ENCODE measurements around the gene ONECUT3. TPM values are rescaled to one million over a fixed set of nuclear protein-coding genes. Genes with fewer than 3 reads are reported as not detected.

The ONECUT3 gene
- total RNA-seq, 2 experiments from 2014 or later: not detected

DNA sequence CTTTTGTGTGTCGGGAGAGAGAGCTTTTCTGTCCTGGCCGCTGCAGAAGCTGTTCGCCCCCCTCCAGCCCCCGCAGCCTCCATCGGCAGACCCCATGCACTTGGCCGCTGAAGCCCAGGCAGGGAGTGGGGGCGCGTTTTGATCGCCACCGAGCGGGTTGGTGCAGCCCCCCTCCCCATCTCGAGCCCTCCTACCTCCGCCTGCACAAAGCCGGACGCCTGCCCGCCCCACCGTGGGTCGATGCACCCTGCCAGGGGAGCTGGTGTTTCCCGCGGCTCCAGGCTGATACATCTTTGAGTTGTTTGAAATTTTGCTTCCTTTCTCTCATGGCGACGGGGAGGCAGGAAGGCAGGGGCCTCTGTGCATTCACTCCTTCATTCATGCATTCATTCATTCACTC, 16.4 kb upstream of the ONECUT3 start:
- CTCF ChIA-PET: no interaction called here
- POLR2A ChIA-PET: no interaction called here

DNA sequence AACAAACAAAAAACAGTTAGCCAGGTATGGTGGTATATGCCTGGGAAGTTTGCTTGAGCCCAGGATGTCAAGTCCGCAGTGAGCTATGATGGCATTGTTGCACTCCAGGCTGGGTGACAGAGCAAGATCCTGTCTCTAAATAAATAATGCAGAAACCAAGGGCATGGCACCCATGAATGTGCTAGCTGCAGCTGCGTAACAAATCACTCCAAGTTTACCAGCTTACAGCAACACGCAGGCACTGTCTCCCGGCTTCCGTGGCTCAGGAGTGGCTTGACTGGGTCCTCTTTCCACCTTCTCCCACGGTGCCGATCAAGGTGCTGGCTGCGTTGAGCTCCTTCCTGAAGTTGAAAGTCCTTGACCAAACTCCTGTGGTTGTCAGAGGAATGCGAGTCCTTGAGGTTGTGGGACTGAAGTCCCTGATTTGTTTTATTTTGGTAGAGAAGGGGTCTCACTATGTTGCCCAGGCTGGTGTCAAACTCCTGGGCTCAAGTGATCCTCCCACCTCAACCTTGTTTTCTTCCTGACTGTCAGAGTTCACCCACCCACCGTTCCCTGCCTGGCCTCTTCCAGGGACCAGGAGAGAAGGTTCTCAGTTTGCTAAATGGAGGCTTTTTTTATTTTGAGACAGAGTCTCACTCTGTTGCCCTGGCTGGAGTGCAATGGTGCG, 13.2 kb upstream of the ONECUT3 start:
- ChIA-PET CTCF (no interaction called here), POLR2A (no interaction called here)

DNA sequence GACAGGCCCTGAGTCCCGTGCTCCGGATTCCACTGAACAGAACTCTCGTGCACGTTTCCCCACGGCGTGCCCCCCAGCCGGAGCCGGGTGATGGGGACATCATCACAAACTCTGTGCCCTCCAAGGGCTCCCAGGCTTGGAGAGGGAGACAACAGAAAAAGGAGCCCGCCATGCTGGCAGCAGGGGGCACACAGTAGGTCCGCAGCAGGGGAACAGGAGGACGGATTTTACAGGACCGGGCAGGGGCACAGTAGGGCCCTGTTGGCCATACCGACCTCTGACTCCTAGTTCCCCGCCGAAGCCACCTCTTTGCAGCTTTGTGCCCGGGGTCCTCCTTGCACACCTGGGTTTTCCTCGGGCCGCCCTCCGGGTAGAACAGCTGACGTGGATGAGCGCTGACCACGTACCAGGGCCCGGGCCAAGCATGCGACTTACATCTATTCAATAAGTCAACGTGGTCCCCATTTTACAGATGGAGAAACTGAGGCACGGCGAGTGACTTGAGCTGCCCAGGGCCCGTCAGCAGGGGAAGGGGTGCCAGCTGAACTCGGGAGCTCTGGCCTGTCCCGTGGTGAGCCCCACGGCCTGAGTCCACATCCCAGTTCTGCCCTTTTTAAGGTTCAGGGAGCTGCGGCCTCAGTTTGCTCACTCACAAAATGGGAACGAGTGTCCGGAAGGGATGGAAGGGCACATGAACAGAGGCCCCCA, 10.2 kb upstream of the ONECUT3 start:
- POLR2A ChIA-PET: interaction anchor here (0.7 kb wide), 1 partner anchor 87 kb away, joined by 4 read pairs; no protein-coding TSS in a partner anchor
- CTCF ChIA-PET: interaction anchor here (1.4 kb wide), 1 partner anchor 71 kb away, joined by 4 read pairs; no protein-coding TSS in a partner anchor

DNA sequence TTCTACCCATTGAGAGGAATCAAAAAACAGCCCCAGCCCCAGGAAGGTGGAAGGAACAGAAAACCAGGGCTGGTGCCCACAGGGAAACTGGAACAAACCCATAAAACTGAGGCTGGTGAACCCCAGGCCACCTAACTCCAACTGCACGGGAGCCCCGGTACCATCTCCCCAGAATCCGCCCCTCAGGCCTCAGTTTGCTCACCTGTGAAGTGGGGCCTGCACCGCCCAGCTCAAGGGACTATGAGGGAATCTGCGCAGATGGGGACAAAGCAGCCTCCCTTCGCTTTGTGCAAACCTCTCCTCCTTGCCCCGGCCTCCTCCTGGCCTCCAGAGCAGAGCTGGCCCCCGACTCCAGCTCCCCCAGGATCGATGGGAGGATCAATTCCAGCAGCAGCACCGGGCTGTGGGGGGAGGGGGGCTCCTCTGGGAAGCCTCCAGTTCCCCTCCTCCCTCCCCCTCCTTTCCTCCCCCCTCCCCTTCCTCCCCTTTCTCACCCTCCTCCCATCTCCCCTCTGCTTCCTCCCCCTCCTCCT, 9.1 kb upstream of the ONECUT3 start:
- ChIA-PET POLR2A (no interaction called here), CTCF (interaction anchor here (0.6 kb wide), 1 partner anchor 401 kb away, joined by 3 read pairs; no protein-coding TSS in a partner anchor)

DNA sequence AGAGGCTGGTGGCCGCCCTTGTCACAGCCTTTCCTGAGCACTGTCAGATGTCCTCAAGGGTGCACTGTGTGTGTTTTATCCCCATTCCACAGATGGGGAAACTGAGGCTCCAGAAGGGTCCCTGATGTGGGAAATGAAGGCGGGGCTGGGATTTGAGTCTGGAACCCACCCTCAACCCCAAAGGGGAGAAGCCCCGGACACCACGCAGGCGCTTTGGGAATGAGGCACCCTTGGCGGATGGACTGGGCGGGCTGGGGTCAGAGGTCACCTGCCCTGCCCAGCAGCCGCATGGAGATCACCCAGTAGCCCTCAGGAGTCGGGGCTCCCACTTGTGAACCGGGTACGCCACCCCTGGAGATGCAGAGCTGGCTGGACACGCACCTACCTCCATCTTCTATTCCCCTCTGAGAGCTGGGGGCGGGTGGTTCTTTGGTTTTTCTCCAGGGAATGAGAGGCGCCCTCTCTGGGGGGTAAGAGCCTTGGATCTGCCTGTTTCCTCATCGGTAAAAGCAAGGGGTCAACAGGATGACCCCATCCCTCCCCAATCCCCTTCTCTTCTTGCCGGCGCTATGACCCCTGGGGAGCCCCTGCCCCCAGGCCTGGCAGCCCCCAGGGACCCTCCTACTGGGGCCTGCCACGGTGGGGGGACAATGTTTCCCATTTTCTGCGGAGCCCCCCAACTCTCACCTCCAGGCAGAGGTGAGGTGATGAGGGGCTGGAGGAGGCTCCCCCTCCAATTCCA, 8.3 kb upstream of the ONECUT3 start:
- ChIA-PET CTCF (interaction anchor here (0.6 kb wide), 1 partner anchor 402 kb away, joined by 3 read pairs; no protein-coding TSS in a partner anchor), POLR2A (no interaction called here)

DNA sequence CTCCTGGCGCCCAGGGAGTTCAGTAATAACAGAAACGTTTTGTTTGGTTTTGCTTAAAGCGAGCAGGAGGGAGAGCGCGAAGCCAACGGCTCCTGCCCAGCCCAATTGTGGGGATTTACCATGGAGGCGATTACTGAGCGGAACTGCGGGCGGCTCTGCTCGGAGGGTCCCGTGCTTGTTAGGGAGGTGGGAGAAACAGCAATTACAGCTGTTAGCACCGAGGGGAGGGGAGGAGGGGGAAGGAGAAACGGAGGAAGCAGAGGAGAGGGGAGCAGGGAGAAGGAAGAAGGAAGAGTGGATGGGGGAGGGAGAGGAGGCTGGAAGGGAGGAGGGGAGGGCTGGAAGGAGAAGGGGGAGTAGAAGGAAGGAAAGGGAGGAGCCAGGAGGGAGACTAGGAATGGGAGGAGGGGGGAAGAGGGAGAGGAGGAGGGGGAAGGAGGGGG, 7.7 kb upstream of the ONECUT3 start:
- CTCF ChIA-PET: no interaction called here
- POLR2A ChIA-PET: no interaction called here

DNA sequence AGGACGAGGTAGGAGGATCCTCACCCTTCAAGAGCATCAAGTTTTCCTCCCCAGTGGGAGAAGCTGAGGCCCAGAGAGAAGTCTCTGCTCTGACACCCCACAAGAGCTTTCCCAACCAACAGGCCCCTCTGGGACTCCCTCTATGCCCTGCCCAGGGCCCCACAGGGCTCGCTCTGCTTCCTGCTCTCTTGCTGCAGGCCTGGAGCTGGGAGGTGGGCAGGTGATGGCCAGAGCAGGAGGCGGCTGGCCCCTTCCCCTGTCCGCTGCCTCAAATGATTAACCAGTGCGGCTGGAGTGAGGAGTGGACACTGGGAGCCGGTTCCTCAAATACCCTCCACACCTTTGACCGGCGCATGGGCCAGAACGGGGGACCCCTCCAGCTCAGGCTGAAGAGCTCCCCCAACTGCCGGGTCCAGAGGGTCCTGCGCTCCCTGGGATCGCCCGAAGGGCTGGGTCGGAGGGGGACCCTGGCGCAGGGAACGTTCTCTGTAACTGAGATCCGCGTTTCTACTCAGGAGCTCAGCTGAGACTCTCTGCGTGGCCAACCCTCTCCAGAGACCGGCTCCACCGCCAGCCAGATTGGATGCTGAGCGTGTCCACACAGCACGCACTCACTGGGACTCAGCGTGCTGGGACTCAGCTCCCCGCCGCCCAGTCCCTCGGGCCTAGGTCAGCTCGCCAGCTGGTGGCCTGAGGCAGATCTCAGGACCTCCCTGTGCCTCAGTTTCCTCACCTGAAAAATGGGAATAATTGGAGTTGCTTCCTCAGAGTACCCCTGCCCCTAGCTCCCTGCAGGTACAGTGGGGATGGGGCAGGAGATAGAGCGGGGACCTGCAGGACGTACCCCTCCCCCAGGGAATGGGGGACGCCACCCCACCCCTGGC, 6.7 kb upstream of the ONECUT3 start:
- ChIA-PET CTCF (interaction anchor here (0.6 kb wide), 2 partner anchors 77 to 638 kb away, joined by 3 read pairs; no protein-coding TSS in a partner anchor), POLR2A (interaction anchor here (0.6 kb wide), 2 partner anchors 40 to 79 kb away, joined by 4 to 5 read pairs; no protein-coding TSS in a partner anchor)

DNA sequence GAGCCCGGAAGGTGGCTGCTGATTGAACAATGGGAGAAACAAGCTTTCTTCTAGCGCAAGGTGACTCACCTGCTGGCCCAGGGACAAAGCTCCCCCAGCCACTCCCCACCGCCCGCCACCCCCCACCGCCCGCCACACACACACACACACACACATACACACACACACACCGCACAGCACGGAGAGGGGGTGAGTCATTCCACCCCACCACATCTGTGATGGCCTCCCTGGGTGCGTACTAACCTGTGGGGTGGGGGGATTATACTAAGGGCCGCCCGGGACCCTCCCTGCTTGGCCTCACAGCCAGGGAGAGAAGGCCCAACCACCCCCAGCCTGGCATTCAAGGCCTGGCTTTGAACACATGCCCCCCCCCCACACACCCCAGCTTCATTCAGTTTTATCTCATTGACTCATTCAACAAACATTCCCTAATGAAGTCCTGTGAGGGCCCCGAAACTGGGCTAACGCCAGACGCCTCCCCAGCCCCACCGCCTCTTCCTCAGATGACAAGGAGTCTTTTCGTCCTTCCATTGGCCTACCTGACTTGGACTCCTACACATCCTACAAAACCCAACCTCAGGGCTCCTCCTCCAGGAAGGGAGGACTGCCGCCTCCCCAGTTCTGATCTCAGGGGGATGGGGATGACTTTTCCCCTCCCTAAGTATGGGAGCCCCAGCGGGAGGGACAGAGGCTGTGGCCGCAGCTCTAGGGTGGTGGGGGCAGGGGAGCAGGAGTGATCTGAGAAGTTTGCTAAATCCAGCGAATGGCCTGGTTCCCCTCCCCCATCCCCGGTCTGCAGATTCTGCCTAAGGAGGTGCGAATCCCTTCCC, 5.8 kb upstream of the ONECUT3 start:
- CTCF ChIA-PET: interaction anchor here (0.6 kb wide), 1 partner anchor 78 kb away, joined by 3 read pairs; no protein-coding TSS in a partner anchor
- POLR2A ChIA-PET: interaction anchor here (0.6 kb wide), 2 partner anchors 39 to 79 kb away, joined by 4 to 5 read pairs; no protein-coding TSS in a partner anchor

DNA sequence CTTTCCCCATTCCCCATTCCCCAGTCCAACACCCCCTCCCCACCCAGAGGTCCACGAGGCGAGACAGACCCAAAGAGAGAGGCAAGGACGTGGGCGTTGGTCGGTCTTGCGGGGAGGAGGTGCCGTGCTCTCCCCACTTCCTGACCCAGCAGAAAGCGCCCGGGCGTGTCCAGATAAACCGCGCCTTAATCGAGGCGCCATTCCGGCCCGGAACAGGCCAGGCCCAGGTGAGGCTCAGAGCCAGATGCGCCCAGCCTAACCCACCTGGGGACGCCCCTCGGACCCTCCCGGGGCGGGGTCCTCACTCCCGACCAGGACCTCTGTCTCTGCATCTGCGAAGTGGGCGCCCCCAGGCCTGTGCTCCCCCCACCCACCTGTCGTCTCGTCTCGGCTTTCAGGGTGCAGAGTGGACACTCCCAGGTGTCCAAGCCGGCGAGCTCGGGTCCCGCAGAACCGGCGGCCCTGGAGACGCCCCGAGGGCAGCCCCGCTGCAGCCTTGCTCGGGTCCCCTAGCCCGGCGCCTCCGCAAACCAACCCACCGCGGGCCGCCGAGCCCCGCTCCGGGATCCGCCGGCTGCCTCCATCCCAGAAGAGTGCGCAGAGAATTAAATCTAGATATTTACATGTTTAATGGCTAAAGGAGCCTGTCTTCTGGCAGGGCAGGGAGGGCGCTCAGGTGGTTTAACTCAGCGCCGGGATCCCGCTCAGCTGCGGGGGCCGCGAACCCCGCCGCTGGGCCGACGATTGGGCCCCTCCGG, 5.0 kb upstream of the ONECUT3 start:
- POLR2A ChIA-PET: no interaction called here
- CTCF ChIA-PET: no interaction called here

DNA sequence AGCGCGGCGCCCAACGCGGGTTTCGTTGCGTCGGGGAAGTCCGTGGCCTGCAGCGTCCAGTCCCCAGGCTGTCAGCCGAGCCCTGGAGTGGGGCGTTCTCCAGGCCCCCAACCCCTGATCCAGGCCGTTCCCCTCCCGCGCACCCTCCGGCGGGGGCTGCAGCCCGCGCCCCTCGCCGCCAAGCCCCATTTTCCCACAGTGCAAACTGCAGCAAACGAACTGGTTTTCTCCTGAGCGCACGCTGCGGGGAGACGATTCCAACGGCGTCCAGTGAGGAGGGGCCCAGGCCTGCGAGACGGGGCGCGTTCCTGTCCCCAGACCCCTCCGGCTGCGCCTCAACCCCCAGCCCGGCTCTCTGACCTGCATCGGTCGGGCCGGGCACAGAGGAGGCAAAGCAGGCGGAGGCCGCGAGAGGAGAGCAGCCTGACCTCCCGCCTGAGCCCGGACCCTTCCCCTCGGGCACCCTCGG, 4.4 kb upstream of the ONECUT3 start:
- POLR2A ChIA-PET: no interaction called here
- CTCF ChIA-PET: no interaction called here

DNA sequence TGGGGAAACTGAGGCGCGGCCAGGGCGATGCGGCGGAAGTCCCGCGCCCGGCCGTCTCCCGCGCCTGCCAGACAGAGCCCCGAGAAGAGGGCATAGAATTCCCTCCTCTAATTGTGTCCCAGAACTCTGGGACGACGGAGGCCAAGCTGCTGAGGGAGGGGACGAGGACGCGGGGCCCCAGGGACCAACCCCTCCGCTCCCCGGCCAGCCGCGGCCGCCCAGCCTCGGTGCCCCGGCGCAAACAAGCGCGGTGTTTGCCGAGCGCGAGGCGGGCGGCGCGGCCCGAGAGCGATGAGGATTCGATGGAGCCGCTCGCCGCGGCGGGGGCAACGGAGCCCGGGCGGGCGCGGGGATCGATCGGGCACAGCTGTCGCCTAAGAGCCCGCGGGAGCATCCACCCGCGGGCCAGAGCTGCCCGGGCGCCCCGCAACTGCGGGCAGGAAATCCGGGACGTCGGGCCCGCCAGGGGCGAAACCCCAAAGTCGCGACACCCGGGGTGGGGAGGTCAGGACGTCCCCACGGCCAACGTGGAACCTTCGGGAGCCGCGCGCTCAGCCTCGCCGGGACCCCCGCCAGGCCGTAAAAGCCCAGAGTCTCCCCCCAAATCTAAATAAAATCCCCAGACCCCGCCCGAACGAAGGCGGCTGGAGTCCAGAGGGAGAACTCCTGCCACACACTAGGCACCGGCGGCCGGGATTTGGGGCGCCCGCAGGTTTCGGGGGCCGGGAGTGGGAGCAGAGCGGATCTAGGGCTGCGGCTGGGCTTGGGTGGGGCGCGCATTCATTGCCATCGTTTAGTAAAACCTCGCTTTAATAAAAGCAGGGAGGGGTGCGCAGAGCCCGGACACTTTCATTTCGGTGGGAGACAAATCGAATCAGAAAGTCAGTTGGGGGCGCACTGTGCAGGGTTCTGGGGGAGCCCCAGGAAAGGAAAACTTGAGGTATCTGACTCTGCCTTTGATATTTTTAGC, 3.6 kb upstream of the ONECUT3 start:
- CTCF ChIA-PET: interaction anchor here (0.7 to 1.2 kb wide), 2 partner anchors 17 to 203 kb away, joined by 3 read pairs; no protein-coding TSS in a partner anchor
- POLR2A ChIA-PET: no interaction called here

DNA sequence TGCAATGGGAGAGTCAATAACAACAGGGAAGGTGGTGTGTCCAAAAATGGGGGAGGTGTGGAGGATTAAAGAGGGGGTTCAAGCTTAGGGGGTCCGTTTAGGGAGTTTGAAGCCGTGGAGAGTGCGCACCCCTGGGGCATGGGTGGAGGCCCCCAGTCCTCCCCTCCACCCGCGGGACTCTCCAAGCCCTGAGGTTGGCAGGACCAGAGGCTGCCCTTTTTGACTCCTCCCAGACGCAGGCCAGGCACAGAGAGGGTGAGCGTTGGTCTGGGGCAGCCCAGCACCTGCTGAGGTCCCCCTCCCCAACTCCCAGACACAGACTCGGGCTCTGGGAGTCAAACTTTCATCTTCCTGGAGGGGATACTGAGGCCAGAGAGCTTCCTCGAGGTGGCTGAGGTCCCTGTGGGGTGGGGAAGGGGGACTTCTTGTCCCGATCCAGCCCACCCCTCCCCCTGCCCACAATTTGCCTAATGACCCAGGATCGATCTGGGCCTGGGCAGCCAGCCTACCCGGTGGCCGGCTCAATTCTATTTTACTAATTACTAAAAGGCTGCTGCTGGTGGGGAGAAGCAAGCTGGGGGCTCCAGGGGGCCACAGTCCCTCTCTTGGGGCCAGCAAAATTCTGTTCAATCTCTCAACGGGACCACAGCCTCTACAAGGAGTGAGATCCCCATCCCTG, 2.8 kb upstream of the ONECUT3 start:
- POLR2A ChIA-PET: no interaction called here
- CTCF ChIA-PET: interaction anchor here (0.7 to 1.2 kb wide), 2 partner anchors 16 to 204 kb away, joined by 3 read pairs; no protein-coding TSS in a partner anchor

DNA sequence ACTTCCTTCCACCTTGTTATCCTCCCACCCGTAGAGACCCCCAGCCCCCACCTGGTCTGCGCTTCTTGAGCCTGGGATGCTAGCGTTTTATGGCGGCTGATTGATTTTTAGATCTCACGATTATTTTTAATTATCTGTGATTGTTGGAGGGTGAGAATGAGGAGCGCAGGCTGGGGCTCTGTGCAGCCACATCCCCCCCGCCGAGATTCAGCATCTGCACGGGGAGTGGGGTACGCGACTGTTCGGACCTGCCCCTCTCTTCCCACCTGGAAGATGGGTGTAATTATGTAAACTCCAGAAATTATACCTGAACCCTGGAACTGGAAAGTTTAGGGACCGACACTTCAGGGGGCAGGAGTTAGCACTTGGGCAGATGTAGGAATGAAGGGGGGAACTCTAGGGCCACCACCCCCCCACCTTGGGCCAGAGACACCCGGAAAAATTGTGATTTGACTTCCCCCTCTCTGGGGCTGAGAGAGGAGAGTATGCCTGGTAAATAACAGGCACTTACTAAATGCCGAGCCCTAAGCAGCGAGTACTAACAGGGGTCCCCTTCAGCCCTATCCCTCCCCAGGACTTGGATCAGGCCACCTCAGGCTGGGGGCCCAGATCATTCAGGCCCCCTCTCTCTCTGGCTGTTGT, 1.8 kb upstream of the ONECUT3 start:
- ChIA-PET CTCF (interaction anchor here (0.6 to 0.7 kb wide), 2 partner anchors 10 to 16 kb away, joined by 3 to 4 read pairs; no protein-coding TSS in a partner anchor), POLR2A (no interaction called here)

DNA sequence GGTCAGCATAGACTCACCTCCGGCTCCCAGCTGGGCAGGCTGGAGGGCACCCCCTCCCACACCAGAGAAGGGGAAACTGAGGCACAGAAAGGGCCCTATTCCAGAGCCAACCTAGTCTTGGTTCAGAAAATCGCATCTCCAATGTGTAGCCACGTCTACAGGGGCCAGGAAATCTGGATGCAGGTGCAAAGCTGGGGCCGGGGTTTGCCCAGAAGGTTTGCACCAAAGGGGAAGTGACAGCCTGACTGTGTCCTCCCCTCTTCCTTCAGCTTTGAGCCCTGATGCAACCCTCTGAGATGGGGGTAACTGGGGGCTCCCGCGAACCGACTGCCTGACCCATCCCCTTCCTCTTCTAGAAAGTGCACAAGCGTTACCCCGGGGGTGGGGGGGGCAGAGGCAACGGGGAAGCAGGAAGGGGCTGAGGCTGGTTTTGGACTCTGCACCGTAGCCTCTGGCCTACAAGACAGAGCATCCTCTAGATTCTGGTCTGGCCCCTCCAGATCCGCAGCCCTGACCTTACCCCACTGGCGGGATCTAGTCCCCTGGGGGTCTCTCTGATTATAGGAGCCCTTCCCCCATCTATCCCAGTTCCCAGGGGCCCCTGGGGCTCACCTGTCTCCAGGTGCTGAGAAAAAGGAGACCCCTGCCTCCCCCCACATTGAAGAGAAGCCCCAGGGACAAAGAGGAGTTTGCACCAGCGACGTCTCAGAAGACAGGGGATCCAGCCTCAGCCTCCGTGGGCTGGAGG, 1.1 kb upstream of the ONECUT3 start:
- ChIA-PET POLR2A (no interaction called here), CTCF (interaction anchor here (0.6 kb wide), 1 partner anchor 15 kb away, joined by 4 read pairs; no protein-coding TSS in a partner anchor)
